Activated naive CD8-positive, alpha-beta T cell (primary cell): ENCODE measurements around the gene HSD3B2.

Experiments
- H3K27ac Mint-ChIP-seq: one replicate; pipeline ENCODE4 v1.8.0; 2021; ENCODE audit warnings: mixed read lengths
- H3K27me3 Mint-ChIP-seq: one replicate; pipeline ENCODE4 v1.8.0; 2021; ENCODE audit warnings: mixed read lengths
- H3K36me3 Mint-ChIP-seq: one replicate; pipeline ENCODE4 v1.8.0; 2021; ENCODE audit warnings: mixed read lengths
- H3K4me1 Mint-ChIP-seq: one replicate; pipeline ENCODE4 v1.8.0; 2021; ENCODE audit warnings: low read depth, mixed read lengths
- H3K4me3 Mint-ChIP-seq: one replicate; pipeline ENCODE4 v1.8.0; 2021; ENCODE audit warnings: mild to moderate bottlenecking, mixed read lengths
- H3K9me3 Mint-ChIP-seq: one replicate; pipeline ENCODE4 v1.8.0; 2021; ENCODE audit warnings: low read depth, mixed read lengths

HSD3B2 gene

DNA sequence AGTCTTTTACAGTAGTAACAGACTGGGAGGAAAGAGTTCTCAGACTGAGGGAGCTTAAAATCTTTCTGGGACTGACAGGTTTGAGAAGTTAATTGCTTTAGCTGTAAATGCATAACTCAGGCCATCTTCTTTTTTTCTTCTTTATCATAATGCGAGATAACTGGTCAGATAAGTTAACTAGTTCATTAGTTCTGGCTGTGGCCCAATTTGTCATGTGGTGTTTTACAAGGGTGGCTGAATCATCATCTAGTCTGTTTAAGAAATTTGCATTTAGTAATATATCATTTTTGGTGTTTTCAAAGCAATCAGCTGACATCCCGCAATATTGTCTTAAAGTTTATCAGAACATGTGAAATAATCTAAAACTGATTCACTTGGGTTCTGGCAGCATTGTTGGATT is 14.0 kb downstream of the HSD3B2 start:
- Mint-ChIP-seq H3K27me3 (peaks cover 3% of the 10 kb centered on the region), H3K36me3 (no peaks in the 10 kb centered on the region), H3K4me3 (no peak overlapping the region), H3K9me3 (no peaks in the 10 kb centered on the region), H3K4me1 (no peaks in the 10 kb centered on the region), H3K27ac (no peak overlapping the region)

DNA sequence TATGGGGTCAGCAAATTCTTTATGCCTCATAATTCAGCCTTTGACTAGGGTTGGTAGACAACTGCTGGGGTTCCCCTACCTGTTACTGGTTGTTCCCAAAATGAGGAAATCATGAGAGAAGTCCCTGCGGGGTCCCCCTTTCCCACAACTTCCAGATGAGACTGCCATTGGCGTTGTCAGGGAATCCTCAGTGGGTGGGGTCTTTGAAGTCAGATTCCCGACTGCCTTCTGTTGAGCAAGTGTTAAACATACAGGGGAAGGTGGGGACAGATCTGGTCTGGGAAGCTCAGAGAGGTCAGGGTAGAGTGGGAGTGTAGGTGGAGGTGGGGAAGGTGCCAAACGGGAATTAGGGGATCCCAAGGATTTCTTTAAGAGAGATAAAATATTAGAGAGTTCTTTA is 14.7 kb downstream of the HSD3B2 start:
- H3K27me3 Mint-ChIP-seq, result peaks cover 5% of the 10 kb centered on the region
- no peaks in the 10 kb centered on the region for H3K9me3 Mint-ChIP-seq
- H3K4me1 Mint-ChIP-seq, result no peaks in the 10 kb centered on the region

DNA sequence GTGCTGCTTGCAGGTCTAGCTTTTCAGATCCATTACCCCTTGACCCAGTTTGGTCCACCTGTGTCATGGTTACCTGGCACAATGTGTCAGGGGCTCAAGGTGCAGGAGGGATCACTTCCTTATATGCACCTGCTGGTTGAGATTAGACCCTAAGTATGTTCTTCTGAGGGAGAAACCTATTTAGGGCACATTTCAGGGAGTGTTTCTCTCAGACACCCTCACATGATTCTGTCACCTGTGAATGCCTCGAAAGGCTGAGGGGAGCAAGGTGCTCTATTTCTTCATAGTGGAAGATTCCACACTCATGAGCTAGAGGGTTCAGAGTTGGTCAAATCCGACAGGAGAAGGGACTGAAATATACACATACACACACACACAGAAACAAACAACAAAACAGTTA is 15.5 kb downstream of the HSD3B2 start:
- Mint-ChIP-seq H3K4me1 (no peaks in the 10 kb centered on the region), H3K36me3 (no peaks in the 10 kb centered on the region), H3K27ac (no peak overlapping the region), H3K27me3 (peaks cover 5% of the 10 kb centered on the region), H3K9me3 (no peaks in the 10 kb centered on the region), H3K4me3 (no peak overlapping the region)

More for the DNA sequence above, 14.7 kb downstream of the HSD3B2 start:
- Mint-ChIP-seq H3K36me3 (no peaks in the 10 kb centered on the region), H3K27ac (no peak overlapping the region), H3K4me3 (no peak overlapping the region)

DNA sequence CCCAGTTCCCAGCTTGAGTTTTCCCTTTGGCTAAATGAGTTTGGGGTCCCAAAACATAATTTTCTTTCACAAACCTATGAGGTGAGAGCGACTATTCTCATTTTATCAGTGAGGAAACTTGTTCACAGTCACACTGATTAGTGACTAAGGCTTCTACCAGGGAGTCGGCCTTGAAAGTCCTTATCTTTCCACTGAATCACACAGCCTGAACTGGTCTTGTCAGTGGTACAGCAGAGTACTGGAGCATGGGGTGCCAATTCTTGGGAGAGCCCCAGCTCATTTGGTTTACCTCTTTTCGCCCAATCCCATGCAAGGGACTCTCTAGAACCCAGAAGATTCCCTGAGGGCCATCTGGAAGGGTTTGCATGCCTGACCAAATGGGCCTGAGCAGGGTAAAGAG is 16.9 kb downstream of the HSD3B2 start:
- no peaks in the 10 kb centered on the region for H3K4me1 Mint-ChIP-seq
- no peak overlapping the region for H3K4me3 Mint-ChIP-seq
- H3K9me3 Mint-ChIP-seq, result no peaks in the 10 kb centered on the region
- no peaks in the 10 kb centered on the region for H3K36me3 Mint-ChIP-seq
- no peak overlapping the region for H3K27ac Mint-ChIP-seq
- H3K27me3 Mint-ChIP-seq, result peaks cover 5% of the 10 kb centered on the region

DNA sequence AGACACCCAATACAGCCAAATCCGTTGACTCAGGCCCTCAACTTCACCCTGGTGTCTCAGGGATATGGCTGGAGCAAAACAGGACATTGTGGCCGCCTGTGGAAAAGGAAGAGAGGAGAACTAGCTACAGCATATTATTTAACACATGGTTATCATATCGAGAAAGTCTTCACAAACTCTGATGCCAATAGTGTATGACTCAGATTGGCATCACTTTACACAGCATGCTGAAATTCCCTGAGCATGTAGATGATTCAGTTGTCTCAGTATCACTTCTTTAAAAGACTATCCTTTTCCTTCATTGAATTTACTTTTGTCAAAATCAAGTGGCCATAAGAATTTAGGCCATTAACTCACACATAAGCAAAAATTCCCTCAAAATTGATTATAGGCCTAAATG is 20.1 kb downstream of the HSD3B2 start:
- Mint-ChIP-seq H3K27me3 (peaks cover 2% of the 10 kb centered on the region), H3K9me3 (no peaks in the 10 kb centered on the region), H3K27ac (no peak overlapping the region), H3K4me3 (no peak overlapping the region), H3K36me3 (no peaks in the 10 kb centered on the region), H3K4me1 (no peaks in the 10 kb centered on the region)

DNA sequence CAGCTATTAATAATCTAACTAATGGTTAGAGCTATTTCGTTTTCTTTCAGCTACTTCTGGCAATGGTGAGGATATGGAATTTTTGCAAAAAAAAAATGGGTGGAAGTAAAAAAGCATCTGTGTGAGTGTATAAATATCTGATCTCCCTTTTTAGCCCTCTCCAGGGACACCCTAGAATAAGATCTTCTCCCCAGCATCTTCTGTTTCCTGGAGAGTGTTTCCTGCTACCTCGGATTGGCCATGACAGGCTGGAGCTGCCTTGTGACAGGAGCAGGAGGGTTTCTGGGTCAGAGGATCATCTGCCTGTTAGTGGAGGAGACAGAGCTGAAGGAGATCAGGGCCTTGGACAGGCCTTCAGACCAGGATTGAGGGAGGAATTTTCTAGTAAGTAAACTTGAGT is 23.8 kb downstream of the HSD3B2 start:
- Mint-ChIP-seq H3K27ac (no peak overlapping the region), H3K36me3 (no peaks in the 10 kb centered on the region), H3K9me3 (no peaks in the 10 kb centered on the region), H3K4me1 (no peaks in the 10 kb centered on the region), H3K27me3 (peaks cover 2% of the 10 kb centered on the region), H3K4me3 (no peak overlapping the region)

DNA sequence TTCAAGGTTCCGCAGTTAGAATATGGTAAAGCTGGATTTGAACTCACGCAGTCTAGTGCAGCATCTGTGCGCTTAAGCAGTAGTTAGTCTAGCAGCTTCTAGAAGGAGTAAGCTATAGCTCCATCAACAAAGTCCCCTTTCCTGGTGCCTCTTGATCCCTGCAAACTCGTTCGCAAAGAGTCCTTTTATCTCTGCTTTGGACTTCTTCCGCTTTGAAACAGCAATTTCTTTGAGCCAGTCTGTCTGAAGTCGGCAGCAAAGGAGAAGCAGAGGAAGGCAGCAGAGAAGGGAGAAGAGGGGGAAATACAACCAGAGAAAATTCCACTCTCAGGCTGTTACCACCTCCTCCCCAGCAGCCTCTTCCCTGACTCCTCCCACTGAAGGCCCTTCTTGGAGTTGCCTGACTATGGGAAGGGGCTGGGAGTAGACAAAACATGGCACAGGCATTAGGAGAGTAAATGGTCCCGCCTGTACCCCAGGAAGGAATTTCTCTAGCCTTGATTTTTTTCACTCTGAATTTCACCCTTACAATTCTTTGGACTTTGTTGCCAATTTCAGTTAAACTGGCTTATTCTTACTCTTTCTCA is 25.9 kb downstream of the HSD3B2 start:
- peaks cover 4% of the 10 kb centered on the region for H3K27me3 Mint-ChIP-seq
- no peak overlapping the region for H3K27ac Mint-ChIP-seq
- H3K36me3 Mint-ChIP-seq, result no peaks in the 10 kb centered on the region
- no peak overlapping the region for H3K4me3 Mint-ChIP-seq
- H3K9me3 Mint-ChIP-seq, result no peaks in the 10 kb centered on the region
- no peaks in the 10 kb centered on the region for H3K4me1 Mint-ChIP-seq

DNA sequence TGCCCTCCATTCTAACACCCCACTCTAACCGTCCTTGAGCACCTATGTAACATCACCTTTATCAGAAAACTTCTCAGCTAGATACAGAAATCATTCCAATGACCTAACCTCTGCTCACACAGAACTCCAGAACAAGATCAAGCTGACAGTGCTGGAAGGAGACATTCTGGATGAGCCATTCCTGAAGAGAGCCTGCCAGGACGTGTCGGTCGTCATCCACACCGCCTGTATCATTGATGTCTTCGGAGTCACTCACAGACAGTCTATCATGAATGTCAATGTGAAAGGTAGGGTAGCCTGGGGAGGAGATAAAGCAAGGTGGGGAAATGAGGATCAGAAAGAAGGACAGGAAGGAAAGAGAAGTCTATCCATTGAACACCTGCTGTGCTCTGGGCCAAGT is 27.8 kb downstream of the HSD3B2 start:
- no peak overlapping the region for H3K27ac Mint-ChIP-seq

DNA sequence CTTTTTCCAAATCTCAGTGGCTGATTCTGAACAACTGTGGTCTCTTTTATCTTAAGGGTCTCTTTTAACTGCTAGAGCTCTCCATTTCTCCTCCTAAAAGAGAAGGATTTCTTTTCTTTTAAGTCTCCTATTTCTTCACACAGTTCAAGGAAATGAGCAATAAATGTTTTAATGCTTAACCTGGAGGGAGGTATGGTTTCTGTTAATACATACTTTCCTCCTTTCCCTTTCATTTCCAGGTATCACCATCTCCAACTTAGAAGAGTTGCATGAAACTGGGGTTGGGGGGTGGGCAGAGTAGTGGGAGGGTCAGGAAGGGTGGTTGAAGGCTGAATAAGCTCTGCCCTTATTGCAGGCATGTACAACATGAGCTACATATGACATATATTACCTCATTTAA is 31.4 kb downstream of the HSD3B2 start:
- H3K4me1 Mint-ChIP-seq, result no peaks in the 10 kb centered on the region
- peaks cover 8% of the 10 kb centered on the region for H3K27me3 Mint-ChIP-seq
- H3K36me3 Mint-ChIP-seq, result no peaks in the 10 kb centered on the region
- H3K9me3 Mint-ChIP-seq, result no peaks in the 10 kb centered on the region
- no peak overlapping the region for H3K27ac Mint-ChIP-seq
- H3K4me3 Mint-ChIP-seq, result no peak overlapping the region

More for the DNA sequence above, 27.8 kb downstream of the HSD3B2 start:
- H3K27me3 Mint-ChIP-seq, result peaks cover 4% of the 10 kb centered on the region
- no peak overlapping the region for H3K4me3 Mint-ChIP-seq
- H3K9me3 Mint-ChIP-seq, result no peaks in the 10 kb centered on the region
- no peaks in the 10 kb centered on the region for H3K36me3 Mint-ChIP-seq
- no peaks in the 10 kb centered on the region for H3K4me1 Mint-ChIP-seq

DNA sequence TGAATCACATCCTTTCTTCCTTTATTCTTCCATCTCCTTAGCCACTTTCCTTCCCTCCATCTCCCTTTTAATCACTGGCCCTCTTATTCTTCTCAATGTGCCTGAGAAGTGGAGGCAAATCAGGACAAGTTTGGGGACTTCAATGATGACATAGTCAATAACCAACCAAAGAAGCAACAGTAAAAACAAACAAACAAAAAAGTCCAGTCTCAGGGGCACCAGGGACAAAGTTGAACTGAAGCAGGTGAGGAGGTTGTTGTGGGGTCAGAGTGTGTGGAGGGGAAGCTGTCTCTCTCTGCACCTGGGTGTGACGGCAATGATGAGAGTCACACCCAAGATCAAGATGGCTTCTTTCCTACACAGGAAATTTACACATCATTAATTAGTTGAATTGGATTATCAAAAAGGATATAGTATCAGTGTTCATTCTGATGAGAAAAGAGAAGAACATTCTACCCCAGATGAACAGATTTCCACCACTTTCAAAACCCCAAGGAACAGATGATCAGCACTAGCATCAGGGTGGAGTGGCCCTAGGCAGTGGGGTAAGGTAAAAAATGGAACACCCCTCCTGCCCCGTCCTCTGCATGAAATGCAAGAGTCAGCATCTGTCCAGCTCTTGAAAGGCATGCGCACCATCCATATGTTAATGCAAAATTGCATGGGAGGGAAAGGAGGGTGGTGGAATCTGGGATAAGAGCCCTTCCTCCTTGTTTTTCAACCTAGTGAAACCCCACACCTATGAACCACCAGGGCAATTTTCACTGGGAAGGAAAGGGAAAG is 32.6 kb downstream of the HSD3B2 start:
- Mint-ChIP-seq H3K4me3 (no peak overlapping the region), H3K9me3 (no peaks in the 10 kb centered on the region), H3K4me1 (no peaks in the 10 kb centered on the region), H3K36me3 (no peaks in the 10 kb centered on the region), H3K27me3 (peaks cover 8% of the 10 kb centered on the region), H3K27ac (no peak overlapping the region)

DNA sequence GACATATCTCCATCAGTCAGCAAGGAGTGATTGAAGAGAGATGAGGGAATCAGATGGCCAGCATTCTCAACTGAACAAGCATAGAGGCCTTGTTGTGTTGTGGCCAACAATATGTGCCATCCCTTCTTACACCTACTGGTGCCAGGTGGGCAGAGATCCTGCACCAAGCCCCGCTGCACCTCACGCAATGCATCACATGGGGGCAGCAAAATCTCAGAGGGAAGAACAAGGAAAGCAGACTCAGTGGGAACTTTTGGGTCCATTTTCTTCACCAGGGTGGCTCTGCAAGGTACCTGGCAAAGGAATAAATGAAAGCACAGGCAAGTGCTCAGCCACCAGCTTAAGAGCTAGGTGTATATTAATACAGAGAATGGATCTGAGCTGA is 33.2 kb downstream of the HSD3B2 start:
- no peaks in the 10 kb centered on the region for H3K4me1 Mint-ChIP-seq
- no peaks in the 10 kb centered on the region for H3K9me3 Mint-ChIP-seq
- no peaks in the 10 kb centered on the region for H3K36me3 Mint-ChIP-seq
- no peak overlapping the region for H3K27ac Mint-ChIP-seq
- no peak overlapping the region for H3K4me3 Mint-ChIP-seq
- peaks cover 9% of the 10 kb centered on the region for H3K27me3 Mint-ChIP-seq

DNA sequence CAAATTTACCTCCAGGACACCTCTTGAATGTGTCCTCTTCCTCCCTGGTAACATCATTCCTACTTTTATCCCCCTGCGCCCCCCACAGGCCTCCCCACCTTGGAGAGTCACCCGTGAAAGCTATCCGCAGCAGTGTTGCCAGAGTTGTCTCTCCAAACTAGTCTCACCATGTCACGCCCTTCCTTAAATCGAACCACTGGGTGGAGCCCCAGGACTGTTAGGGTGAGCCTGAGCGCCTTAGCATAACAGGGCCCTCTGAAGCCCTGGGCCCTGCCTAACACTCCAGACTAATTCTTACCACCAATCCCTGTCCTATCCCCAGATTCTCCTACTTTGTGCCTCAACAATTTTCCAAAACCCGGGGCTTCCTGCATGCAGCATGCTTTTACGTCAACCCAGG is 35.0 kb downstream of the HSD3B2 start:
- Mint-ChIP-seq H3K27me3 (peaks cover 8% of the 10 kb centered on the region), H3K4me3 (no peak overlapping the region), H3K9me3 (no peaks in the 10 kb centered on the region)

DNA sequence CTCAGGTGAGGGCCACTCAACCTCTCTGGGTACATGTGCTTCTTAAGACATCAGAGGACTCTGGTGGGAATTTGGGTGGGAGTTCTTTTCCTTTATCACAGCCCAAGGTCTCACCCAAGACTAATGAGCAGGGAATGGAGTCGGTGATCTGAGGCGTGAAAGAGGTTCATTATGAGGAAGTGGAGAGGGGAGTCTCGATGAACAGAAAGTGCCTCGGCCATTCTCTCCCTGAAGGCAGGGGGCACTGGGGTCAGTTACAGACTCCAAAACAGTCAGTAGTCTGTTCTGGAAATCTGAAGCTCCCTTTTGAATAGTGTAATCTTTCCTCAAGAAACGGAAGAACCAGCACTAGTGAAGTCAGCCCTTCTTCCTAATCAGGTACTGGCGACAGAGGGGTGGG is 36.2 kb downstream of the HSD3B2 start:
- H3K27ac Mint-ChIP-seq, result no peak overlapping the region
- no peak overlapping the region for H3K4me3 Mint-ChIP-seq
- no peaks in the 10 kb centered on the region for H3K9me3 Mint-ChIP-seq
- H3K36me3 Mint-ChIP-seq, result no peaks in the 10 kb centered on the region
- peaks cover 8% of the 10 kb centered on the region for H3K27me3 Mint-ChIP-seq
- no peaks in the 10 kb centered on the region for H3K4me1 Mint-ChIP-seq

More for the DNA sequence above, 35.0 kb downstream of the HSD3B2 start:
- H3K4me1 Mint-ChIP-seq, result no peaks in the 10 kb centered on the region
- no peak overlapping the region for H3K27ac Mint-ChIP-seq
- H3K36me3 Mint-ChIP-seq, result no peaks in the 10 kb centered on the region

DNA sequence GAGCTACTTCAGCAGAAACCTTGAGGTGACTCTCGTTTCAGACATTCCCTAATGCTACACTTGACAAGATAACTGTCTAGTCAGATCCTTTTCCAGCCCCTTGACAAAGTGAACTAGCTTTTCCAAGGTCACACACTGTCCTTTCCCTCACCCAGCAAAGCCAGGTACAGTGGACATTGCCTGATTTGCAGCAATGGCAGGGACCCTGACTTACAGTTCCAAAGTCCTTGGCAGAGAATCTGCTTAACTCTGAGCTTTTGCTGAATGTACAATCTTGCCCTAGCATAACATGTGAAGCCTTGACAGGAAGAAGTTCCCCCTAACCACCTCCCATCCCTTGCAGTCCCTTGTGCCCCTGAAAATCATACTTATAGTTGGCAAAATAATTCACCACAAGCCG is 37.1 kb downstream of the HSD3B2 start:
- Mint-ChIP-seq H3K4me3 (no peak overlapping the region), H3K4me1 (no peaks in the 10 kb centered on the region), H3K9me3 (no peaks in the 10 kb centered on the region), H3K36me3 (no peaks in the 10 kb centered on the region), H3K27me3 (peaks cover 8% of the 10 kb centered on the region), H3K27ac (no peak overlapping the region)

DNA sequence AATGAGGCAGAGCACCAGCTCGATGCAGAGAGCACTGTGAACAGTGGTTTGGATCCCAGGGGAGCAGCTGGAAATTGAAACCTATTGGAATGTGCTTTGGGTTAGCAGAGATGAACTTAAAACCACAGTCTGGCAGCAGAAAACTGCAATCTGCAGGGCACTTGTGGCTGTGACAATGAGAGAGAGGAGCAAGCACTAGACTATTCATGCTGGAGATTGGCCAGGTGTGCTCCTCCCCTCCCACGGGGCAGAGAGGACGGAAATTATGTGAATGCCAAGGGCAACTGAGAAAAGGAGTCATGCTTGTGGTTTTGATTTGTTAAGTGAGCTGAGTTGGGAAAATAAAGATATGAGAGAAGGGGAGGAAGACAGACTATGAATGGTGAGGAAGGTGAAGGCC is 38.1 kb downstream of the HSD3B2 start:
- Mint-ChIP-seq H3K4me3 (no peak overlapping the region), H3K36me3 (no peaks in the 10 kb centered on the region), H3K27me3 (peaks cover 8% of the 10 kb centered on the region), H3K9me3 (no peaks in the 10 kb centered on the region), H3K4me1 (no peaks in the 10 kb centered on the region), H3K27ac (no peak overlapping the region)

DNA sequence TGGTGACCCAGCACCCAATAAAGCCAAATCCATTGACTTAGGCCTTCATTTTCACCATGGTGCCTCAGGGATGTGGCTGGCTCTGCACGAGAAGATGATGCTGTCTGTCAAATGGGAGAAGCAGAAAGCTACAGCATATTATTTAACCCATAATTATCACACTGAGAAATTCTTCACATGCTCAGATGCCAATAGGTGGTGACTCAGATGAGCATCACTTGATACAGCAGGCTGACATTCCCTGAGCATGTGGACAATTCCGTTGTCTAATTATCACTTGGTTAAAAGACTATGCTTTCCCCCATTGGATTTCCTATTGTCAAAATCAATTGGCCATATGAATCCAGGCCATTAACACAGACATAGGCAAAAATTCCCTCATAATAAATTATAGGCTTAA is 48.0 kb downstream of the HSD3B2 start:
- no peaks in the 10 kb centered on the region for H3K4me1 Mint-ChIP-seq
- H3K27me3 Mint-ChIP-seq, result peaks cover 5% of the 10 kb centered on the region
- no peak overlapping the region for H3K27ac Mint-ChIP-seq
- H3K9me3 Mint-ChIP-seq, result no peaks in the 10 kb centered on the region
- no peak overlapping the region for H3K4me3 Mint-ChIP-seq
- no peaks in the 10 kb centered on the region for H3K36me3 Mint-ChIP-seq
